A172 (cell line): Measurements from ENCODE around the gene PCNX1. TPM values are rescaled to one million over a fixed set of nuclear protein-coding genes. Genes with fewer than 3 reads are reported as not detected.
A peak's percentile ranks its signal among the peaks of the same experiment; 100 is the strongest.

Experiments
- DNase-seq: peaks from one replicate; pipeline ENCODE4 v3.0.0-alpha.2; 2015; ENCODE audit warnings: low spot score
- total RNA-seq: library from RNA; depleted of rRNA; stranded (reverse); fragments of >200 nt; shearing (Covaris generic); gene quantifications from 2 replicates; pipeline ENCODE4 v1.2.3, GENCODE V29; 2014

The PCNX1 gene
- total RNA-seq, 1 experiment from 2014 or later, result 11.8 TPM

GRCh38 chr14:70962935-70963334, 55.7 kb downstream of the PCNX1 start:
- no peak for DNase-seq

DNA sequence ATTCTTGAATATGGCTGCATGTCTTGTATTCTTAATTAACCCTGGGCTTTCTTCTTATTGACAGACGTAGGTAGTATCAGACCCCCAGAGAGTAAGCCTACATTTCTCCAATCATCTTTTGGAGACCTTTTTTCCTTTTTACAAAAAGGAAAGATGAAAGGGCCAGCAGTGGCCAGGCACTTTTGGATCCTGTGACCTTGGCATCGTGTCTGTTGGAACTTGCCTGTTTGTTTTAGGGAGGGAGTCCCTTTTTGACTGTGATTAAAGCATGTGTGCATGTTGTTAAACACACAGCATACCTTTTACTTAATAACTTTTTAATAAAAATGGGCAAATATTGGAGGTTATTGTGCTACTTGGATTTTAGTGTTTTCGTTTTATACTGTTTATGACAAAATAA, 57.2 kb downstream of the PCNX1 start:
- DNase-seq, result no peak

- no peak for DNase-seq
Observed at GRCh38 chr14:70971560-70971959, 64.3 kb downstream of the PCNX1 start.

DNA sequence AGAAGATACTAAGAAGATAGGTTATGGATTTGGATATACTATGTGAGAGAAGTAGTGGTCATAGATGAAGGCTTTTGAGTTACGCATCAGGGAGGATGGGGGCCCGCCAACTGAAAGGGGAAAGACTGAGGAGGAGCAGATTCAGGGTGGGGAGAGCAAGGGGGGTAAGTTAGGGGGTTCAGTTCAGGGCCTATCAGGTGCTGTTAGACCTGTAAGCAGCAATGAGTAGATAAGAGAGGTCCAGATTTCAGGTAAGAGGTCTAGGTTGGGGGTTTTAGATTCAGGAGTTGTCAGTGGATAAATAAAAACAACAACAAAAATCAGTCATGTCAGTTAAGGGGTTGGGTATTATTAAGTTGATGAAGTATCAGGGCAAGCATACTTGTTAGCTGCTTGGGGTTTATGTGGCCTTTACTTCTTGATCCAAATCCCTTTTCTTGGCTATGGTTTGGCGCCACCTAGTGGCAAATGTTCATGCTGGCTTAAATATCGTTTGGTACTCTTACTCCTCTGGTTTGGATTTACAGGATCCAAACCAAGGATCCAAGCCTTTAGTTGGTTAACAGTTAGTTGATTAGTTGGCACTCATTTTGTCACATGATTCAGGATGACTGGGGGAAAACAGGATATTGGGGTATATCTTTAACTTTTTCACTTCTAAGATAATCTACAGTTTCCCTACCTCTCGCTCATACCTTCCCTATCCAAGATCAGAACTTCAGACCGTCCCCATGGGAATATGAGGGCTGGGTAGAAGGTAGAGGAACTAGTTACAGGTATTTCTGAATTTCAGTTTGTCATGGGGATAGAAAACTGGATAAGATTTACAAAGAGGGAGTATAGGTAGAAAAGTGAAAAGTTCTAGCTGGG, 65.1 kb downstream of the PCNX1 start:
- DNase-seq, result peak; percentile 52

DNA sequence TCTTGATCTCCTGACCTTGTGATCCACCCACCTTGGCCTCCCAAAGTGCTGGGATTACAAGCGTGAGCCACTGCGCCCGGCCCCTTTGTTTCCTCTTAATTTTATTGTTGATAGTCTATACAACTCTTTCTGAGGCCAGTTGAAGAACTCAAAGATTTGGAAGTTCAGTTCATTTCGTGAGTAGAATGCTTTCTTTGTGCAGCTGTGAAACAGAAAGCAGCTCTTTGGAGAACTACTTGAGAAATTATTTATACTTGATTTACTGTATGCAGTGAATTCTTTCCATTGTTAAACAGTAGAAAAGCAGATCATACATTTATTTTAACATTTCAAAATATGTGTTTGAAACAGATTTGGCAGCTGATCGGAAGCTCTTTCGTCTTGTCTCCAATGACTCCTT, 69.3 kb downstream of the PCNX1 start:
- DNase-seq, result no peak

GRCh38 chr14:70981000-70981952, 74.0 kb downstream of the PCNX1 start:
- DNase-seq, result no peak

- no peak for DNase-seq
Observed at GRCh38 chr14:70982200-70982599, 74.9 kb downstream of the PCNX1 start.

- DNase-seq, result no peak
Observed at GRCh38 chr14:70987041-70987440, 79.8 kb downstream of the PCNX1 start.

- no peak for DNase-seq
Observed at GRCh38 chr14:70988452-70988851, 81.2 kb downstream of the PCNX1 start.

- DNase-seq, result no peak
Observed at GRCh38 chr14:70993931-70994330, 86.7 kb downstream of the PCNX1 start.

- DNase-seq, result no peak
Observed at GRCh38 chr14:70995211-70995610, 88.0 kb downstream of the PCNX1 start.

DNA sequence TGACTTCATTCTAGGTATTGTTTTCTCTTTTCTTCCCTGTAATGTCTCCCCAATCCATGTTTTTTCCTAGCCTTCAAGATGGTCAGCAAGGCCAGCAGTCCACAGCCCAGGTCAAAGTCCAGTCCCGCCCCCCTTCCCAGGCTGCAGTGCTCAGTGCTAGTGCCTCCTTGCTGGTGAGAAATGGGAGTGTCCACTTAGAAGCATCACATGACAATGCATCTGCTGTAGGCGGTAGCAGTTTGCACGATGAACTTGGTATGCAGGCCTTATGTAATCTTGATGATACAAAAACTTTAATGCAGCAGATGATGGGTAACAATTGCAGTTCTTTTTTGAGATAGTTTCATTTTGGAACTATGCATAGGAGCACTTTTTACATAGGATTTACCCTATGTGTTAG, 88.4 kb downstream of the PCNX1 start:
- no peak for DNase-seq

DNA sequence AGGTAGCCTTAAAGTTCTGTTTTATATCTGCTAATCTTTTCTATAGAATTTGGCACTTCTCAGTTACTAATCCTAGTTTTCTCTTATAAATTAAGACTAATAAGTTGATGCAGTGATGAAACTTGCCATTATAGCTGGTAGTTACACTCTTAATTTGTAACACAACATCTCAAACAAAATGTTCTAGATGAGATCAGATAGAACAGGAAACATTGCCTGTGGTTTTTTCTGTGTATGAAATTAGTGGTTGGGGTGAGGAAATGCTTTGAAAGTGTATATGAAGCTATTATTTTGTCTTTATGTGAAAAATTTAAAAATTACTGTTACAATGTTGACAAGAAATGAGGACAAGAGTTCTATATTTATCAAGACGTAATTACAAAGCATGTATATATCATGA, 91.9 kb downstream of the PCNX1 start:
- DNase-seq, result no peak

GRCh38 chr14:71000091-71000490, 92.8 kb downstream of the PCNX1 start:
- DNase-seq, result no peak

DNA sequence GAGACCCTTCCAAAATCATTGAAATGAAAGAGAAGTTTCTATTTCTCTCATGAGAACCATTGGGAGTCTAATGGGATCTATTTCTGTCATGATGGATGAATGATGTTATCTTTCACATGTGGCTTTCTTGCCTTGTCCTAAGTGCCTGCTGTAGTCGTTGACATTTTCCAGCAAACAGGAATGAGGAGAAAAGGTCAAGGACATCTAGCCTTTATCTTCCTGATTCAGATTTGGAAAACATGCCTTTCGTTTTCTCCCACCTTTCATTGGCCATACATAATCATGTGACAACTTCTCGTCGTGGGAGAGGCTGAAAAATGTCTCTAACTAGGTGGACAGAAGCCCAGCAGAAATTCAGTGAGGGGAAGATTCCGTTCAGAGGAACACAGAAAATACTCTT, 94.5 kb downstream of the PCNX1 start:
- no peak for DNase-seq

DNA sequence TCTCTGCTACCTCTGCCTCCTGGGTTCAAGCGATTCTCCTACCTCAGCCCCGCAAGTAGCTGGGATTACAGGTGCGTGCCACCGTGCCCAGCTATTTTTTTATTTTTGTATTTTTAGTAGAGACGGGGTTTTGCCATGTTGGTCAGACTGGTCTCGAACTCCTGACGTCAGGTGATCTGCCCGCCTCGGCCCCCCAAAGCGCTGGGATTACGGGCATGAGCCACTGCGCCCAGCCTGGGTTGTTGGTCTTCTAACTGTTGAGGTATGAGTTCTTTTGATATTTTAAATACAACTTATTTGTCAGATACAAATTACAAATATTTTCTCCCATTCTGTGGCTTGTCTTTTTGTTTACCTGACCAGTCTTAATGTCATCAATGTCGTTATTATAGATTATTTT, 95.9 kb downstream of the PCNX1 start:
- no peak for DNase-seq

- DNase-seq, result no peak
Observed at GRCh38 chr14:71004481-71004880, 97.2 kb downstream of the PCNX1 start.

GRCh38 chr14:71005076-71005475, 97.8 kb downstream of the PCNX1 start:
- no peak for DNase-seq

DNA sequence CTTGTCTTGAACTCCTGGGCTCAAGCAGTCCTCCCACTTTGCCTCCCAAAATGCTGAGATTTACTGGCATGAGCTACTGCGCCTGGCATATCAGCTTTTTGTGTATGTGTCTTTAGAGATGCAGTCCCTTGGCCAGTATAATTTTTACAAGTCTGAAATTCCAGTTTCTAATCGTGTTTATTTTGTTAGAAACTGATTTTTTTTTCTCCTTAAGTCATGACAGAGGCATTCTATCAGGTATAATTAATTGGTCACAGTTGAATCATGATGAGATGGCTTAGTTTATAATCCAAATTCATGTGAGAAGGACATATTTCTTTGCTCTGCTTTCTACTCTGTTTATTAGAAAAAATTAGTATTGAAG, 98.9 kb downstream of the PCNX1 start:
- no peak for DNase-seq

DNA sequence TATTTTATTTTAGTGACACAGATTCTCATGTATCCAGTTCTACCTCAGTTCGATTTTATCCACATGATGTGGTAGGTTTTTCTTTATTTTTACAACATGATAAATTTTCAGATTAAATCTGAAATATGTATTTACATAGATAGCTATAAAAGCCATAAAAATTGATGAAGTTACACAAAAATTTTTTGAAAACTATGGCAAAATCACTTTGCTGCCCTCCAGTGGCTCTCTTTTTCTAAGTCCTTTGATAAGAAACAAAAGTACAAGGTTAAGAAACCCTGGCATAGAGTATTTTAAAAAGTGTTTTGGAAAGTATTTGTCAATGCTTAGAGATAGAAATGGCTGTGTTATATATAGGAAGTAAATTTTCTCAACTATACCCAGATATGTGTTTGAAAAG, 104.2 kb downstream of the PCNX1 start:
- DNase-seq, result no peak

DNA sequence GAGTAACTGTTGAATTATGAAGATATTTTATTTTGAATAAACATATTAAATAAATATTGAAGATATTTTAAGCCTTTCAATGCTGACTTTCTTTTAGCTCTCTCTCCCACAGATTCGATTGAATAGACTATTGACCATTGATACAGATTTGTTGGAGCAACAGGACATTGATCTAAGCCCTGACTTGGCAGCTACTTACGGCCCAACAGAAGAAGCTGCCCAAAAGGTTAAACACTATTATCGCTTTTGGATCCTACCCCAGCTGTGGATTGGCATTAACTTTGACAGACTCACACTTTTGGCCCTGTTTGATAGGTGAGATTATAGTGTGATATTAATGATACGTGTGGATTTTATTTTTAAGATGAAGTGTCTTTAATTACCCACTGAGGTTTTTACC, 105.6 kb downstream of the PCNX1 start:
- DNase-seq, result no peak

DNA sequence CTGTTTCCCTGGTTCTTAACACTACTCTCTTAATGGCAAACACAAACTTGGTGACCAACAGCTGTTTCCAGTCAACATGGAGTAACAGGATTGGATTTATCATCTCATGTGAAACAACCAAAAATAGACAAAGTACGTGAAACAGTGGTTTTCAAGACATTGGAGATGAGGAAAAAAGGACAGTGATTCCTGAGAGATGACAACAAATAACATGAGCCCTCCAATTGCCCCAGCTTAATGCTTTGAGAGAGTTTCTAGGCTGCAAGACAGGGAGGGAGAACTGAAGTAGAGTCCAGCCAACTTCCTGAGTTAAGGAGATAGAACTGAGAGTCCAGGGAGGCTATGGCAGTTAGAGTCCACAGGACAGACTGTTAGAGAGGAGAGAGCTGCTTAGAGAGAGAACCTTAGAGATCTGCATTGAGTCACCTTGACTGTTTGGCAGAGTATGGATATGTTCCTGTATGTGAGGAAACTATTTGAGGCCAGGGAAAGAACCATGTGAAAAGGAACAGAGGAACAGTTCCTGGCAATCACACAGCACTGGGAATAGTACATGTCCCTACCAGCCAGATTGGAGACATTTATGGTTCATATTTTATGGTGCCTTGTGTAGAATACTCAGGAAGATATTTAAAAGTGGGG, 106.4 kb downstream of the PCNX1 start:
- no peak for DNase-seq
